Muscle of back (tissue), 11 donors: ENCODE results near the gene PLEKHG7. TPM values are rescaled to one million over a fixed set of nuclear protein-coding genes. Genes with fewer than 3 reads are reported as not detected.
A peak's percentile ranks its signal among the peaks of the same experiment; 100 is the strongest.

Experiments
- DNase-seq, 3 donors: peaks; one replicate each; pipeline versions ENCODE4 v3.0.0 to v3.0.0-alpha.2; 2013
- polyA plus RNA-seq, 10 donors: library from polyadenylated mRNA; unstranded; fragments of 120-200 nt; gene quantifications; one replicate each; pipeline ENCODE4 v1.2.1, GENCODE V29; 2013; ENCODE audit not compliant: insufficient read length in 10 of 10

Gene PLEKHG7
- polyA plus RNA-seq, 10 donors, result 0.21 to 3.3 (median 0.39) TPM

- DNase-seq, result no peak
Observed at GRCh38 chr12:92796650-92797049, 93.9 kb downstream of the PLEKHG7 start.

GRCh38 chr12:92802906-92803305 is 100.1 kb downstream of the PLEKHG7 start:
- DNase-seq, result no peak

GRCh38 chr12:92803903-92804302 is 101.1 kb downstream of the PLEKHG7 start:
- DNase-seq, result peak in 2 of 3 donors; percentile 7 to 42

- no peak for DNase-seq
Observed at GRCh38 chr12:92810370-92810769, 107.6 kb downstream of the PLEKHG7 start.

- DNase-seq, result no peak
Observed at GRCh38 chr12:92814584-92814983, 111.8 kb downstream of the PLEKHG7 start.

GRCh38 chr12:92821142-92821541 is 118.4 kb downstream of the PLEKHG7 start:
- no peak for DNase-seq

Other genes starting within 250 kb of the PLEKHG7 start
- gene EEA1, start 226.3 kb downstream of the PLEKHG7 start, polyA plus RNA-seq, result 10 to 100 TPM; 18.7 to 37.5 (median 21.9) TPM